Stimulated activated CD4-positive, alpha-beta T cell treated with anti-CD3 and anti-CD28 coated beads, Interleukin-2, amount 100 ng/mL, for 48 hours (primary cell): Measurements from ENCODE around the gene EIF3D.

Experiments
- DNase-seq, 2 donors: peaks; one replicate each; pipeline ENCODE4 v3.0.0-alpha.2; 2020

EIF3D gene

GRCh38 chr22:36506637-36507517, 22.1 kb downstream of the EIF3D start, which contains the start of gene FOXRED2:
FOXRED2 (minus strand) TSS chr22:36507040; CDS start chr22:36506422, 618 bp downstream.
- peak; percentile 82 to 93 for DNase-seq

DNA sequence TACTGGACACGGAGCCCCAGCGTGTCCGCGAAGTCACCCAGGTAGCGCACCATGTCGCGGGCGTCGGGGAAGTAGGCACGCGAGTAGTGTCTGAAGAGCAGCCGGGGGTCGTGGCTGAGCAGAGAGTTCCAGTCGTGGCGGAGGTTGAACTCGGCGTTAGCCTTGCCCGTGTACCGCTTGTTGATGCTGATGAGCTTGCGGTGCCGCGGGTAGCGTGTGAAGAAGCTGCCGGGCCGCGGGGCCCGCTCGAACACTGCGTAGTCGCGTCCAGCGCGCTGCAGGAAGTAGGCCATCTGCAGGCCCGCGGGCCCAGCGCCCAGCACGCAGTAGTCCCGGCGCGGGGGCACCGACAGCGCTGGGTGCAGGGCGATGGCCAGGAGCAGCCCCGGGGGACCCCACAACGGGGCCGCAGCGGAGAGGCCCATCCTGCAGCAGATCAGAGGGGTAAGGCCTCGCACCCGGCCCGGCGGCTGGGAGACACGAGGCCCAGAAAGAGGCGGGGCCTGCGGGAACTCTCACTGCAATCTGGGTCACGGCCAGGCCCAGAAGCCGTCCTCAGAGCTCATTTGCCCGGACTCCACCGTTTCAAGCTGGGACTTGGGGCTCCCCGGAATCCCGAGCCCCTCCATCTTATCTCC, 22.8 kb downstream of the EIF3D start:
- DNase-seq: no peak

- DNase-seq: no peak
These were observed 30.9 kb downstream of the EIF3D start for GRCh38 chr22:36497910-36498665.

DNA sequence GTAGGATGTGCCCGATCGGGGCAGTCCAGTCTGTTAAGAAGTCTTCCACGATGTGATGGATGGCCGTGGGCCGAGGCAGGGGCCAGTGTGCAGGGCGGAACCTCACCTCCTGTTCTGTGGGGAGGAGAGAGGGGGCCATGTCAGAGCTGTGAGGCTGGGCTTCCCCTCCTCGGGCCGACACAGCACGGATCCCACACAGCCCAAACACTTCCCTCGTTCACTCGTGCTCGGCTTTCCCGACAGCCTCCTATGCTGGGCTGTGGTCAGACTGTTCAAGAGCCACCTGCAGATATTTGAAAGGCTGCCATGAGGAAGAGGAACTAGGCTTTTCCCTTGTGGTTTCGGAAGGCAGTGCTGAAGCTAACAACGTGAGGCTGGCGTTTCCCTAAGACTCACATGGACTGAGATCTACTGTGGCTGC, 35.3 kb downstream of the EIF3D start:
- no peak for DNase-seq

GRCh38 chr22:36492109-36492508, 36.9 kb downstream of the EIF3D start:
- no peak for DNase-seq

GRCh38 chr22:36491155-36491554, 37.8 kb downstream of the EIF3D start:
- DNase-seq: no peak

GRCh38 chr22:36486619-36487384, 42.2 kb downstream of the EIF3D start:
- DNase-seq: peak; percentile 49 to 55

DNA sequence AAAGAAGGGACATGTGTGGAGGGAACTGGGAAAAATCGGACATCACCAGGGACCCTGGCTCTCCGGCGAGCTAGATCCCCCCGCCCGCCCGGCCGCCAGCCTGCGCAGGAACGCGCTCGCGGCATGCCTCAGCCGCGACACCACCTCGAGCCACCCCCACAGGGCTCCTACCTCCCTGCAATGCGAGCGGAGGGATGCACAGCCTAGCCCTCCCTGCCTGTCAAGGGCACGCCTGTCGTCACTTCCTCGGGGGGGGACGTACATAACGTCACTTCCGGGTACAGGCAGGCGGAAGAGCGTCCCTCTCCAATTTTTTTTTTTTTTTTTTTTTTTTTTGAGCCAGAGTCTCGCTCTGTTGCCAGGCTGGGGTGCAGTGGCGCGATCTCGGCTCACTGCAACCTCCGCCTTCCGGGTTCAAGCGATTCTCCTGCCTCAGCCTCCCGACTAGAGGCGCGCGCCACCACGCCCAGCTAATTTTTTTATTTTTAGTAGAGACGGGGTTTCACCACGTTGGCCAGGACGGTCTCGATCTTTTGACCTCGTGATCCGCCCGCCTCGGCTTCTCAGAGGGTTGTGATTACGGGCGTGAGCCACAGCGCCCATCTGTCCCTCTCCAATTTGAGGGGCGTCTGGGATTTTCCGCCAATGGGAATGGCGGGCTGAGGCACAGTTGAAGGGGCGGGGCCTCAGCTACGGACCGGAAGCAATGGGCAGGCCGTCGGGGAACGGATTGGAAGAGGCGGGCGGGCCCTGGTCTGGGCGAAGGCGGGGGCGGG, 47.4 kb downstream of the EIF3D start, which contains the start of gene TXN2:
TSS of gene TXN2 (minus strand) at position 248 of the 776 bp plus-strand sequence. CDS start 803 bp downstream, outside the sequence.
- DNase-seq: peak; percentile 90 to 94

DNA sequence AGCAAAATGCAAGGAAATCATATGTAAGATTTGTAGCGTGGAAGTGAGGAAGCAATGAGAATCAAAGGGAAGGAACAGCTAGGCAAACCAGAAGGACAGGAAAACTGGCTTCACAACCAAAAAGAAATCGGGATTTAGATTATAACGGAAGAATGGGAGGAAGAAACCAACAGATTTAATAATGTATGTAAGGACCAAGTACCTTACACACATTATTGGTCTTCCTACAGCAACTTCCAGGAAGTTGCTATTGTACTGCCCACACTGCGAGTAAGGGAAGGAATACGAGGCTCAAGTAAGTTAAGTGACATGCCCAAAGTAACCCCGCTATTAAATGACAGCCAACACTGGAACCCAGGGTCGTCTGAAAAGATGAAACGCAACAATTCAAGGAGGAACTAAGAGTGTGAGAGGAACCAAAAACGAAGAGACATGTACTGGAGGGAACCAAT, 48.0 kb downstream of the EIF3D start:
- no peak for DNase-seq

- no peak for DNase-seq
These were observed 50.0 kb downstream of the EIF3D start for GRCh38 chr22:36478966-36479365.

GRCh38 chr22:36475341-36475740, 53.6 kb downstream of the EIF3D start:
- DNase-seq: no peak

DNA sequence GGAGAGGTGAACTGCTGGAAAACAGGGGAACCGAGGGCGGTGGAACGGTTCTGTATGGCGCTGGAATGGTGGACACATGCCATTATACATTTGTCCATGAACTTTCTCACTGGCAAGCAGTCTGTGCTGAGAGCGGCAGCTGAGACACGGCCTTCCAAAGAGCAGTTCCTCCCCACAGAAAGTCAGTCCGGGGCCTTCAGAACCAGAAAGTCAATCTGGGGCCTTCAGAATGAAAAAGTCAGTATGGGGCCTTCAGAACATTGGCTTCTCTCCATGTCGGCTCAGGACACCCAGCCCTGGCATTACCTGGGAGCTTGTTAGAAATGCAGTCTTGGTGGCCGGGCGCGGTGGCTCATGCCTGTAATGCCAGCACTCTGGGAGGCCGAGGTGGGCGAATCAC, 56.3 kb downstream of the EIF3D start:
- no peak for DNase-seq

DNA sequence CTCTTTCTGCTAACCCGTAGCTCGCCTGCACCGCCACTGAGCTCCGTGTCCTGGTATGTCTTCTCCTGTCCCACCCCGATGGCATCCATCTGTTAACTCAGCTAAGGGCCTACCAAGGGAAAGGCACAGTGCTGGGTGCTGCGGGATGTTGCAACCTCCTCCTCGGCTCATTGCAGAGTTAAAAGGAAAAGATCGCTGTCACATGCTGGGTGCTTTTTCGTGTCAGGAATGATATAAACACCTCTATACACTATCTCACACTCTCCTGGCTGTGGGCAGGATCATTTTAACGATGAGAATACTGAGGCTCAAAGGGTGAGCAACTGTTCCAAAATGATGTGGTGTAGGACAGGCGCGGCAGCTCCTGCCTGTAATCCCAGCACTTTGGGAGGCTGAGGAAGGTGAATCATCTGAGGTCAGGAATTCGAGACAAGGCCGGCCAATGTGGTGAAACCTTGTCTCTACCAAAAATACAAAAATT, 57.6 kb downstream of the EIF3D start:
- no peak for DNase-seq

DNA sequence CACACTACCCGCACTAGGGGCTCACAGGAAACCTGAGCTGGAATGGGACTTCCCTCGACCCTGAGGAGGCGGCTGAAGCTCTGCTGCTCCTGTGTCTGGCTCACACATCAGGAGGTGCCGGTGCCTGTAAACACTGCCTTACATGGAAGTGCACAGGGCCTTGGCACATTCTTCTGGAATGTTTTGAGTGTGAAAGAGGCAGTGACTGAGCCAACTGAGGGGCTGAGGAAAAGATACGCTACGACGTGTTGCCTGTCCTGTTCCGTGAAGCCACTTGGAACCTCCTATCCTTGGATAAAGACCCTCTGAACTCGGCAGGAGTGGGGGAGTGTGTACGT, 58.0 kb downstream of the EIF3D start:
- DNase-seq: no peak

- DNase-seq: peak; percentile 71
These were observed 58.6 kb downstream of the EIF3D start for GRCh38 chr22:36470162-36470993.

DNA sequence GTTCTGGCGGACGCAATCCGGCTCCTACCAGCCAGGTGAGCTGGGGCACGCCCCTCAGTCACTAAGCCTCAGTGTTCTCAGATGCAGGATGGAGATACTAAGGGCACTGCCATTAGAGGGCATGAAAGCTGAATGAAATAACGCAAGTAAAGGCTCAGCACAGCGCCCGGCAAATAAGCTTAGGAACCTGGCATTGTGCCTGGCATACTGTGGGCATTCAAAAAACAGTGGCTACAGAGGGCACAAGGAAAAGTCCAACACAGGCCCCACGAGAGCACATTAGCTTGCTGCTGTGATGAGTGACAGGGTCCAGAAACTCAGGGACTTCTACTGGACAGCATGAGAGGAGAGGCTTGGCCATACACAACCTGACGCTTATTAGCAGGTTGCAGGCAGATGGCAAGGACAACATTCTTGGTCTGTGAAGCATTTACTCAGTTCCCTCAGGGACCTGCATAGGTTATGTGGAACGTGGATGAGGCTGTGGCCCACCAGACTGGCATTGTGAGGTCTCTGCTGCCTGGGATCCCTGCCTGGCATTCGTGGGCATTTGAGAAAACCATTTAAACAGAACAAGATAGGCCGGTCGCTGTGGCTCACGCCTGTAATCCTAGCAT, 59.8 kb downstream of the EIF3D start:
- no peak for DNase-seq

DNA sequence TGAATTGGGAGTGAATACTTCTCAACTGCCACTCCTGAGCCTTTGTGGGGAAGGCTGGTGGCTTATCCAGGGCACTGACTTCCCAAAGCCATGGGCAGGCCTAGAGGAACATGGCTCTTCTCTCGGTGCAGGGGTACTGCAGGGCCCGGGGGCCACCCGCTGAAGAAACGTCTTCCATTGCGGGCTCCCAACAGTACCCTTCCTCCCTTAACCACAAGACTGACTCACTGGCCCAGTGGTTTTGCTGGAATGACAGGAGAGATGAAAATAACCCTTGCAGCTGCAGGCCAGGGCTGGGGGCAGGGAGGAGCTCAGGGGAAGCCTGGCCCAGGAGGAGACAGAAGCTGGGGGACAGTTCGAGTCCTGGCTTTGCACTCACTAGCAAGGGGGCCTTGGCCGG, 61.0 kb downstream of the EIF3D start:
- DNase-seq: no peak

DNA sequence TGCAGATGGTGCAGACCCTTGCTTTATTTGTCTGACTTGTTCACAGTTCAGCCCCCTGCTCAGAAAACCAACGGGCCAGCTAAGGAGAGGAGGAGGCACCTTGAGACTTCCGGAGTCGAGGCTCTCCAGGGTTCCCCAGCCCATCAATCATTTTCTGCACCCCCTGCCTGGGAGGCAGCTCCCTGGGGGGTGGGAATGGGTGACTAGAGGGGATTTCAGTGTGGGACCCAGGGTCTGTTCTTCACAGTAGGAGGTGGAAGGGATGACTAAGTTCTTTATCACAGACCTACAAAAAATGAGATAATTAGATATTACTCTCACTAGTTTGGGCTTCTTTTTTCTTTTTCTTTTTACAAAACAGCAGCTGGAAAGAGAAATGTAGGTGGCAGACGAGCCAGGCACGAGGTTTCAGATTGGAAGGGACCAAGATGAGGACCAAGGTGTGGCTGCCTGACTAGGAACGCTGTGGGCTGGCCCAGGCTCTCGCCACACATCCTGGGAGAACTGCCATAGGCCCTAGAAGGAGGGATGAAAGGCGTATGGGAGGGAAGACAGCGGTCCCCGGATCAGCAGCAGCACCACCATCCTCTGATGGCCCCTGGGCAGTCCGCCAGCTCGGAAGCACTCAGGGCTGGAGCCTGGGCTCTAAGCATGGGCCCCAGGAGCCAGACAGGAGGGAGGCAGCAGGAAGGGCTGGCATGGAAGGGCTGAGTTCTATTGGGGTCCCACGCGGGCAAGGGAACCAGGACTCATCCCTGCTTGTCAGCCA, 61.7 kb downstream of the EIF3D start:
- no peak for DNase-seq

DNA sequence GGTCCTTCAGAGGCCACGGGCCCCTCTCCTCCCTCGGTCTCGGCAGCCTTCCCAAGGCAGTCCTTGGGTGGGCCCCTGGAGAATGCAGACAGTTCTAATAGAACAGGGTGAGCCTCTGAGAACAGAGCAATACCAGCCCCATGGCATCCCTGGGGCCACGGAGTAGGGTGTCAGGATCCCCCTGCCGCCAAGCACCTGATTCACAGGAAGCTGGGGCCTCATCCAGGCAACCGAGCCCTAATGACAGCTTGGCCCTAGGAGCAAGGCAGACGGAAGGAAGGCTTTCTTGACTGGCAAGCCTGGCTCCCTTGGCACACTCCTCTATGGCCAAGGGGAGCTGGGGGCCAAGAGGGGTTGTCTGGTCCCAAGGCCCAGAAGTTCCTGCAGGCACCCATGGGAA, 62.7 kb downstream of the EIF3D start:
- DNase-seq: no peak
